ENCODE results near the gene ETS1.

GRCh38 chr11:128465946-128466705 is 121.2 kb downstream of the ETS1 start:
- TF ChIP-seq CTCF (IDR thresholded peaks at IDR 0.05) (no peak), POLR2A (IDR thresholded peaks at IDR 0.05) (no peak)
